NCI-H1417 (cell line): ENCODE measurements around the gene NDST4.
A peak's percentile ranks its signal among the peaks of the same experiment; 100 is the strongest.

ENCODE experiments used
- DNase-seq, 3 experiments: peaks; one replicate each; lab custom pipeline; 2025; lab: John Stamatoyannopoulos, UW

NDST4 gene

DNA sequence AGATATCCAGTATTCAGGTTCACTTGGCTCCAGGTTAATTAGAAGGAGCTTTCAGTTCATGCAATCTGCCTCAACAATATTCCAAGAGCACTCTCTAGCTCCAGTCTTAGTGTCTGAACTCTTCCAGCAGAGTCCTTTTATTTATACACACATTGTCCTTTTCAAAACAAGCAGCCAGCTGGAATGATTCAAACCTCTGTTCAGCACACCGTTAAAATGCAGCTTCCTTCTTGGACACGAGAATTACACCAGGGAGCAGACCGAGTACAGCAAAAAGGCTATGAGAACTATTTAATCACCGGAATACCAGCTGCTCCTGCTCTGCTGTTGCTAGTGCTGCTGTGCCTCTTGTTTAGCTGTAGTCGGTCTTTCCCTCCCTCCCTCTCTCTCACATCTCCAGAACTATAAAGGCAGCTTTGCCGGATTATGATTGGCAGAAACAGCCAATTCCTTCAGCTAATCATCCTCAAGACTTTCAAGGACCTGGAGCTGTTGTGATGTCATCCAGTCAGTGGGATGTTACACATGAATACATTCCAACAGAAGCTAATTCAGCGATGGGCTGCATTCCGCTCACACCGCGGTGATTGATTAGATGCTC lies at the start of gene NDST4:
Gene NDST4 (minus strand): TSS at position 115 of the 601 bp plus-strand sequence. CDS start 36,584 bp downstream, outside the sequence.
- peak; percentile 10 to 87 (median 63) for DNase-seq

DNA sequence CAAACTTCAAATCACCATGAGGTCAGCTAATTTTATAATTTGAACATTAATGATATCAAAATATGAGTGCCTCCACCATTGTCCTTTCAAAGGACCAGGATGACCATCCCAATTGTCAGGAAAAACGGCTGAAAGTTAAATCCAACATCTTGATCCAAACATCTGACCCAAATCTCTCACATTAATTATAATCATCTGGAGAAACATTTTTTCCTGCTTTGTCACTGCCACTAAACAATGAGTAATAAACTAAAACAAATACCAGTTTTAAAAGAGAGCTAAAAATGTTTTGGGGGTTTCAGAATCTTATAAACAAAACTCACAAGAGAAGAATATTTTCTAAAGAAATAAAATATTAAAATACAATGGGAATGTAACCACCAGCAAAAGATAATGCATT lies 45.7 kb upstream of the NDST4 start:
- no peak for DNase-seq

DNA sequence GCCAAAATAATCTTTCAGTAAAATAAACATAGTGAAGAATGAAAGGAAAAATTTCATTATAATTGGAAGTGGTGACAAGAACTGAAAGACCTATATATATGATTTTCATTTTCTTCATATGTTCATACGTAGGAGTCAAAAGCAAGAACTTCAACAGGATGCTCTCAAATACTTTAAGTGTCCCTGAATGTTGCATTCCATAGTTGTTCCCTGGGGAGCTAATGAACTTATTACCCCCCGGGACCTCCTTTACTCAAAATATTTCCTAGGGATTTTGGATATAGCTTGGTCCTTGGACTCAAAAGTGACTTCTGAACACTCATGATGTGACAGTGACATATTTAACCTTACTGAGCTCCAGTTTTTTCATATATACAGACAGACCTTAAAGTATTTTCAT lies 44.9 kb upstream of the NDST4 start:
- no peak for DNase-seq

DNA sequence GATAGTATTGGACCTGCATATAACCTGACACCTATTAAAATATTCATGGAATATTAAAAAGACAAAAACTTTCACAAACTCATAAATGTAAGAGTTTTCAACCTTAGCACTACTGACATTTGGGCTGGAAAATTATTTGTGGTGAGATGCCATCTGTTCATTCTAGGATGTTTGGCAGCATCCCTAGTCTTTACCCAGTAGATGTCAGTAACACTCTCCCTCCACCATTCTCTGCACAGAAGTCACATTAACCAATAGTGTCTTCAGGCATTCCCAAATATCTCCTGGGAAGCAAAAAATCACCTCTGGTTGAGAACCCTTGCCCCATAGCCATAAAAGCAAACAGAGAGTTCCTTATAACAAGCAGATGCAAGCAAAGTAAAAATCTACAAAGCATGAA lies 41.4 kb upstream of the NDST4 start:
- DNase-seq, result peak in 1 of 3 experiments; percentile 29

DNA sequence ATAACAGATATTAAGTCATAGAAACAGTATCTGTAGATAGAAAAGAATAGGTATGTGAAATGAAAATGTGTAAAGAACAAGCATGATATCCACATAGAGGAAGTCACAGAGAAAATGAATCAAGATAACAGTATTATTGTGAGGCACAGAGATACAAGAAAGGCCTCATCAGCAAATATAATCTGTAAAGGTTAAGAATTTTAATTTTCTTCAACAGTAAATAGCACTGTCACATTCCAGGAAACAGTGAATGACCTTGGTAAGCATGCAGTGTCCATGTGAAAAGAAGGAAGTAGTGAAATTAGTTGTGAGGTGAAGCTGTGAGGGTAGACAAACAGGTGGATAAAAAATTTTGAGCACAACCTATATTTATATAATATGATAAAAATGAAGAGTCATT lies 39.5 kb upstream of the NDST4 start:
- DNase-seq, result no peak

DNA sequence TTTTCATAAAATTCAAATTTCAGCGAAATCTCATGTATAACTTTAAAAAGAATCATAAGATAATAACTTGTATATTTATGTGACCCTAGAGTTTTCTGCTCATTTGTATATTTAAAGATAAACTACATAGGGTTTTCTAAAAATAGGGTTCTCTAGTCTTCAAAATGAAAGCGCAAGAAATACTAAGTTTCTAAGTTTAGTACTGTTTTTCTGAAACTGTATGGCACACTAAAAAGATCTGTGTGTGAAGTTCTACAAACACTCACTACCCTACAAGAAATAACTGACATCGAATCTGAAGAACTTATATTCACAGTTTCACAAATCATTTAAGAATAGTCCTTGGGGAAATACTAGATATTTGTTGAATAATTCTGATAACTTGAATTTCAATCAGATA lies 38.7 kb upstream of the NDST4 start:
- no peak for DNase-seq

DNA sequence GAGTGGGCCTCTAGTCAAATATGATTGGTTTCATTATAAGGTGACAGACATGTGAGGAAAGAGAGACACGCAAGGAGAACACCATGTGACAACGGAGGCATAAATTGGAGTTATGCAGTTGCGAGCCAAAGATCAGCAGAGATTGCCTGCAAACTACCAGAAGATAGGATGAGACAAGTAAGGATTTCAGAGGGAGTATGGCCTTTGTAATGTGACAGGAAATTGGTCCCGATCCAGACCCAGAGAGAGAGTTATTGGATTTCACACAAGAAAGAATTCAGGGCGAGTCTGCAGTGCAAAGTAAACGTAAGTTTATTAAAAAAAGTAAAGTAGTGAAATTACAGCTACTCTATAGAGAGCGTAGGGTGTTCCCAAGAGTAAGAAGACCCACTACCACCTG lies 35.7 kb upstream of the NDST4 start:
- no peak for DNase-seq

DNA sequence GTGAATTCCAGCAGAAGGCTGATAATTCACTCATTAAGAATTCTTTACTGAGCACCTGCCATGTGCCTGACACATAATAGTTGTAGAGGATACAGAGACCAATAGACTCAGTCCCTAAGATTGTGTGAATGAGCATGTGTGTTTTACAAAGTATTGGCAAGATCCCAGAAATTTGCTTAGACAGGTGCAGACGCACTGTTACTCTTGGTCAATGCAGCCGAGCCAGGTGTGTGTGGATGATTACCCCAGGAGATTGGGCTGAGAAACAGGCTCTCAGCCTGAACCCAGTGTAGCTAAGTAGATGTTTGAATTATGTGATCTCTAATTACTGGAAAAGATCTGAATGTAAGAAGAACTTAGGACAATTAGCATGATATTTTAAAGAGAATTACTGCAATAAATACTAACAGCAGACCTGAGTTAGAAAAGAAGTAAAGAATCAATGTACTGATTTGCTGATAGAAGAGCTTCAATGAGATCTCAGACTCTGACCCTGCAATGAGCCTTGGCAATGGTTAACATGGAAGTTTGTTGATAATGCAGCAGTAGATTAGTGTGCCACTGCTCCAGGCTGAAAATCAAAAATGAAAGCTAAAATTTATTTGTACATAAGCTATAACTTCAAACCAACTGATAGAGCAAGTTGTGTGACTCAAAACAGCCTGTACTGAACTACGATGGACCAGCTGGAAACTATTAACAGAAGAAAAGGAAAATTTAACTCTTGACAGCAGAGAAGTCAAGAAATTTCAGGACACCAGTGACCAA lies 32.2 kb upstream of the NDST4 start:
- DNase-seq, result peak; percentile 16 to 92 (median 65)

DNA sequence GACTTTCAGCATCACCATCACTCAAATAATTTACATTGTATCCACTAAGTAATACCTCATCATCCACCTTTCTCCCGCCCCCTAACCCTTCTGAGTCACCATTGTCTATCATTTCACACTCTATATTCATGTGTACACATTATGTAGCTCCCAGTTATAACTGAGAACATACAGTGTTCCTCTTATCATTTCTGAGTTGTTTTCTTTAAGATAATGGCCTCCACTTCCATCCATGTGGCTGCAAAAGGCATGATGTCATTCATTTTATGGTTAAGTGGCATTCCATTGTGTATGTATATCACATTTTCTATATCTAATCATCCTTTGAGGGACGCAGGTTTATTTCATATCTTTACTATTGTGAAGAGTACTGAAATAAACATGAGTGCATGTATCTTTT lies 14.6 kb upstream of the NDST4 start:
- DNase-seq, result peak in 1 of 3 experiments; percentile 6

DNA sequence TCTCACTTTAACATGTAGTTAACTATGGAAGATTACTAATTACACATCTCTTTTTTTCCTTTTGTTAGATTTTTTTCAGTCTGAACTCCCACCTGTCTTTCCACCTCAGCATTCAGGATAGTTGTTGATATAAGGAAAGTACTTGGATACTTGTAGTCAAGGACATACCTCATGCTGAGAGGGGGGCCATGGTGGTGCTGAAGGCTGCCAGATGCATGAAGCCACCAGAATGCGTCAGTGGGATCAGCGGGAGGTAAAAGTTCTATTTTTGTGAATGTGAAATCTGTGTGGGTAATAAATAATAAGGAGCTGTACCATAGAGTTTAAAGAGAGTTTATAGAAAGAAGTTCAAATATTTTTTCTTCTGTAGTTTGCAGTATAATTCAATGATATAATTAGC lies 13.1 kb upstream of the NDST4 start:
- peak; percentile 4 to 83 (median 26) for DNase-seq

DNA sequence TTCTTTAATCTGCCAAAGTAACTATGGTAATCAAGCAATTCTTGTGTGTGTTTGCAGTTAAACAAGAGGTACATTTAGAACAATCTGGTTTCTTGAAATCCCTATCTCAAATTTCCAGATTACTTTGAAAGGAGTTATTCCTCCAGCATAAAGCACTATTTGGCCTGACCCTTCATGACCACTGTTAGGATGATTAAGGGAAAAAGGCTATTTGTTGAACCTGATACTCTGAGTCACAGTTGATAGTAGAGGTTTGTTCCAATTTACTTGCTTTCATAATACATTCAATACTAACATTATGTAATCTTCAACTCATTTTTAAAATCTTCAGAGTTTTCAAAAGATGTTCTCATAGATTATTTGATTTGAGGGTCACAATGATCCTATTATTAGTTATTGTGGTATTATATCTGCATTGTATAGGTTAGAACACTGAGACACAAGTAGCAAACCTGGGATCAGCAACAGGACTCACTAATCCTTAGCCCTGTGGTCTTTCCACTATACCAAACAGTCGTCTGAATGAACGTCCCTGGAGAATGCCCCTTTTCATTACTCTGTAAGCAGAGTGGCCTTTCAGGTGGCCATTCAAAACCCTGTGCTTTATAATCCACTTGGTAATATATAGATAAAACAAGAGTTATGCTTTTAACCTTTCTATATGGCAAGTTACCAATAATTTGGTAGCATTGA lies 8.1 kb upstream of the NDST4 start:
- DNase-seq, result peak in 1 of 3 experiments; percentile 25

DNA sequence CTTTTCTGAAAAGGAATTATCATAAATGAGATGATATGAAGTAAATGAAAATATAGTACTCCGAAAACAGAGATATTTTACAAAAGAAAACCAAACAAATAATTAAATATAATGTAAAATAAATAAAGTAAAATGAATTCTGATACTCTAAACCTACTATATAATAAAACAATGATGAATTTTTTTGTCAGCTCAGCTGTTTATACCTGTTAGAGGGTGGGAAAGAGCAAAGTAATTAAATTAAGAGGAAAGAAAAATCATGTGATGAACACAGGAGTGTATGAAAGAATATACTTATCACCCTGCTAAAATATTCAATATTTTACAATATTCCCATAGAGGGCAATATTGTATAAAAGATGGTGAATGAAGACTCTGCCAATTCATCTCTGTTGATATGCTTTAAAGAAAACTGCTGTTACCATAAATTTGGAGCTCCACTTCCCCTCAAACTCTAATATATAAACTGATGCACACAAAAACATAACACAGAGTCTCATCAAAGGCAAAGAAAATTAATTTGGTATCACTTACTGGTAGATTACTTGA lies 6.5 kb upstream of the NDST4 start:
- DNase-seq, result peak in 1 of 3 experiments; percentile 48

DNA sequence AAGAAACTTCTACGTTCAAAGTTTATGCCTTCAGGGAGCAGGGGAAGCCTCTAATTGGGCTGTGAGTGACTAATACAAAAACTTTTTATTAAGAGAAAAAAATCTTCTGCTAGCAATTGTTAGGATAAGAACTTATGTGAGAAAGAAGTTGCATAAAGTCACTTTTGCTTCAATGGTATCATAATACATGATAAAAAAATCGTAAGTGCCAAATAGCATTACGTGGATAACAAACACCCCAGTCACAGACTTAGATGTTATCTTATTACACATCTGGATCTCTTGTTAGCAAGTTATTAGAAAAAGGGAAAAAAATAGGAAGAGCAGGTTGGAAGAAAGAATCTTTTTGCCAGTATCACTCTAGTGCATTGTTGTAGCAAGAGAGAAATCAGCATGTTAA lies 4.2 kb upstream of the NDST4 start:
- no peak for DNase-seq

DNA sequence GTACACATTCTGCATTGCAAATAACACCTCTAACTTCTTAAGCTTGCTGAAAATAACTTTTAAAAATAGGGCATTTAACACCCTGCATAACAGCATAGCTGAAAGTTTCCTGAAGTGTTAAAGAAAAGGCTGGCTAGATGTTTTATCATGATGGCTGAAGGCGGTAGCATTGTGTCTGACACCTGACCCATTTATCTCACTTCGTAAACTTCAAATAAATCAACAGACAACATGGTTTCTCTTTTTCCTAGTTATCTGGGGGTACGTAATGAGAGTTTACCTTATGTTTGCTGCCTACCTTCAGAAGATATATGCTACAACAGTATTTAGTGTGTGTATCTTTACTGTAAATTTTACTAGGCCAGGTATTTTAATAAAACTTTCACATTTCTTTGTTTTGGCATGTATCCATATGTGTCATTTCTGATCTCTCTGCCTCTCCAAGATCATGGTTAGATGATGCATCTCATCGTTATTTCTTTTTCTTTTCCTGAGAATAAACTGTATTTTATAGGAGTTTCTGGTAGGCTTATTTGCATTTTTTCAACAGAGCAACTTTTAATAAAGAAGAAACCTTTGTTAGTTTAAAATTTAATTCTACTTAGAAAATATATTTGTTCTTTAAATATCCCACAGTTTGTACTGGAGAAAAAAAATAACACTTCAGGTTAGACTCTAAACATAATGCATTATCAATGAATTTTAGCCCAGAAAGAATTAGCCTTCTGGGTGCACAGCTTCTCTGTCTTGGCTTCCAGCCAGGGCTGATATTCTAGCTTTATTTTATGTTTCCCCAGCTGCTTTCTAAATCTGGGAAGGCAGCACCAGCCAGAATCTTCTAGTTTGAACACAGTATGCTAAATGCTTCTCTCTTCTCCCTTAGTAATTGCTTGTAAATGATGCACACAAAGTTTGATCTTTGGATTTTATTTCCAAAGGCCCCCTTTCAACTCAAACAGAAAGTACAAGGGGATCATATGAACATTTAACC lies 2.9 kb downstream of the NDST4 start:
- peak; percentile 35 to 88 (median 55) for DNase-seq

DNA sequence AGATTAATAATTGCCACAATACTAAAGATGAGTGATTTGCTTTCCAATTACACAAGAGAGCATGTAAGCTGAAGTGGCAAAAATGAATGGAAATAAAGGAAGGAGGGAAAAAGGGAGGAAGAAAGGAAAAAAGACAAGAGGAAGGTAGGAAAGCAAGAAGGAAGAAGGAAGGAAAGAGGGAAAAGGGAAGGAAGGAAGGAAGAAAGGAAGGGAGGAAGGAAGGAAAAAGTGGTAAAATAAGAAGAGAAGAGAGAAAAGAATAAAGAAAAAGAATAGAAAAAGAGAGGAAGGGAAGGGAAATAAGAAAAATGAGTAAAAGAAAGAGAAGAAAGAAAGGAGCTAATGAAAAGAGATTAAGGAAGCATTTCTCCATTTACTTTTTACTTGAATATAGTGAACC lies 4.6 kb downstream of the NDST4 start:
- no peak for DNase-seq

DNA sequence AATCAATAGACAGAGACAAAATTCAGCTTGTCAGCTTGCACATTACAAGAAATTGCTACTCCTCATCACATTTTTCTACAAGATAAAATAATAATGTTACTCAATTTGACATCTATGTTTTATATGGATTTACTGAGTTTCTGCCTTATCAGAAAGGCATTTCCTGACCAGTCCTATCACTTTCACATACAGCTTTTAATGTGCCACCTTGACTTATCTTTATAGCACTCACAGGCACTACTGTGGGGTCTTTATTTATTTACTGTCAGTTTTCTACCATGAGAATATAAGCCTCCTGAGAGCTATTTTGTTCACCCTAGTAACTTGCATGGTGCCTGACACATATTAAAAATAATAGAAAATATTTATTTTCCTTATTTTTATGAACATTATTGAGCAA lies 6.0 kb downstream of the NDST4 start:
- no peak for DNase-seq

DNA sequence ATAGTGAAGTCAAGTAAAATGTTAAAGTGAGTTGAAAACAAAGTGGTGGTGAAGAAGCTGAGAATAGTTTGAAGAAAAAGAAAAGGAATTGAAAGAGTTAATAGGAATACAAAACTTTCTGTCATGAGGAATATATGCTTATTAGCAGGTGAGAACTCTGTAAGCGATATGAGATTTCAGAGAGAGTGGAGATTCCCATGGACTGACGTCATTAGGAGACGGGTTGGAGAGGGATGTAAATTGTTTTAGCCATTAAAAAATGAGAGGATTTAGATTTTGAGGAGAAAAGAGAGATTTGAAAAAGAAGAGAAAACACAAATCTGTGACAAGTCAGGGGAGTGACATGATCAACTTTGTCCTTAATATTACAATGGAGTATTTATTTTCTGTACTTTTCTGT lies 11.7 kb downstream of the NDST4 start:
- DNase-seq, result no peak

DNA sequence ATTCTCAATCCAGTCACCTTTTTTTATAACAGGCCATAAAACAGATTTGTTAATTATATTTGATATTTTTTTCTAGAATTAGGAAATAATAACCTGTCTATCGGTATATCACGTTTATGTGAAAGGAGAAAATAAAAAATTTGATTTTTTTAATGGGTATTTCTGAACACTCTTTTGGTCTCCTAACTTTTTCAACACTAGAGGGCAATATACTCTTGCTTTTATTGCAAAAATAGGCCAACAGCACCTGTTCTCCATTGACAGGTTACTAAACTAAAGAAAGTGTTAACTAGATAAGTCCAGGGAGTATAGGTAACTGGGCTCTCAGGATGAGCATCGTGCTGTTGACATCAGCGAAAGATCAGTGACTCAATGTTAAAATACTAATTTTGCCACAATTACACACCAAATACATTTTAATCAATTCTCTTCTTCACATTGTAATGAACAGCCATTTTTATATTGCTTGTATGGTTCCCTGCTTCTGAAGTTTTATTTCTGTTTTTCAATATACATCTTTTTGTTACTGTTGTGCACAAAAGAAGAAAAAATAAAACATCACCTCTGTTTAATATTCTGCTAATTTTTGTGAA lies 22.8 kb downstream of the NDST4 start:
- DNase-seq, result peak; percentile 29 to 75 (median 31)

DNA sequence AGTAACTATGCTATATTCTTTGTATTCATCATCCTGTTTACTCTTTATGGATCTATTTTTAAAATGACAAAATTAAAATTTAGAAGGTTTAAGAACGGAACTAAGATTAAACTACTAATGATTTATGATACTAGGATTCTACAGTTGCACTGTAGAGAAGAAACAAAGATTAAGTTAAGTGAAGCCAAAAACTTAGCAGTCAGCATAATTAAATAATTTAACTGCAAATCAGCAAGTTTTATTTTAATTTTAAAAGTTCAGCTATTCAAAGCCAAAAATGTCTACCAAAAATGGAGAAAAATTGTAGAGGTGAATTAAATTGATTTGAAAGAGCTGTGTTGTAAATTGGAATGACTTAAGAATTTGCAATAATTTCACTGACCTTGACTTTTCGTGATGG lies 30.8 kb downstream of the NDST4 start:
- no peak for DNase-seq

DNA sequence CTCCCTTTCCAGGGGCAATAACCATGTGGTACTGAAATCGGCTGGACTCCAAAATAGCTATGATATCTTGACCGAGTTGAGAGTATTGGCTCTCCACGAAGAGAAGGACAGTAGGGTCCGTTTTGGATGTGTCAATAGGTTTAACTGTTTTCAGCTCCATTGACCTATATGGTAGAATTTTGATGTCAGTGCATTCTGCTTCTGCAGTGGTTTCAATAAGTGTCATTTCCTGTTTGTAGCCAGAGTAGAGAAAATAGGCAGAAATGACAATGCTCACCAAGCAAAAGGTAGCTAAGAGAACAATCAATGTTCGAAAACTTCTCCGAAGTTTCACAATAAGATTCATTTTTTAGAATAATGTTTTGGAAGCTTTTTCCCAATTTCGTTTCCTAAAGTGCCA lies 36.7 kb downstream of the NDST4 start:
- no peak for DNase-seq

DNA sequence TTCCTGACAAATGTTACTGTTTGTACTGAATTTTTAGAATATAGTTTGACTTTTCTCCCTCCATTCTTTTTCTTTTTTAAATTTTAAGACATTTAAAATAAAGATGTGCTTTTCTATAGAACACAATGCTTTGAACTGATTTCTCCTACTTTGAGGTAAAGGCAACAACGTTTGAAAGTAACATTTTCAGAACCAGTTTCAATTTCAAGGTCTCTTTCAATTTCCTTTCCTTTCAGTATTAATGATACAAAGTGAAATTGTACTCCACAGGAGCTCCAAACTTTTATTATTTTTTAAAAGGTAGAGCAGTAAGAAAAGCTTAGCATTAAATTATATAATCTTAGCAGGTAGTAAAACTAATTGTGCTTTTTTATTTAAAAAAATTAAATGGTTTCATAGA lies 54.9 kb downstream of the NDST4 start:
- DNase-seq, result no peak
